H1 (cell line): Measurements from ENCODE around the gene PRSS2. TPM values are rescaled to one million over a fixed set of nuclear protein-coding genes. Genes with fewer than 3 reads are reported as not detected.

Source experiments
- ATF2 ChIP-seq: IDR thresholded peaks from 2 replicates; pipeline ENCODE4 v1.6.1; 2012; ENCODE audit warnings: low read length, inconsistent platforms
- BCL11A ChIP-seq, 2 experiments: IDR thresholded peaks; one replicate each; pipeline ENCODE4 v1.6.1; 2011; ENCODE audit warnings: low read depth in 2 of 2, low read length in 2 of 2, mild to moderate bottlenecking in 2 of 2
- CHD7 ChIP-seq: fragments of 300-600 bp; sonication (generic); IDR thresholded peaks from 2 replicates; pipeline ENCODE4 v1.7.1; 2012; ENCODE audit warnings: low read length, moderate library complexity, mild to moderate bottlenecking, inconsistent platforms; ENCODE audit not compliant: insufficient replicate concordance
- TAF1 ChIP-seq: IDR thresholded peaks from 2 replicates; pipeline ENCODE4 v1.6.1; 2011; ENCODE audit warnings: mild to moderate bottlenecking, low read depth, low read length
- USF2 ChIP-seq: IDR thresholded peaks from 2 replicates; pipeline ENCODE4 v1.6.1; 2011; ENCODE audit warnings: low read length, improper control_type of control experiment
- ZNF274 ChIP-seq: IDR thresholded peaks from 2 replicates; pipeline ENCODE4 v1.7.0; 2012; ENCODE audit warnings: low read length, borderline replicate concordance; ENCODE audit errors: extremely low read depth
- polyA plus RNA-seq, 7 experiments: library from polyadenylated mRNA; depleted of rRNA in 3 of 7; stranded (reverse) in 5 of 7; unstranded in 2 of 7; fragments of >200 nt in 5 of 7; fragments of 200-250 nt in 2 of 7; gene quantifications; 1 replicate in 5 of 7; 2 replicates in 1 of 7; 4 replicates in 1 of 7; pipeline versions ENCODE4 v1.2.1 to v1.2.3, GENCODE V29; 2011 to 2013; ENCODE audit warnings: missing spikeins in 2 of 7, mixed read lengths in 2 of 7
- total RNA-seq: library from RNA; stranded (reverse); fragmentation: NEBNext Ultra II Directional; extraction: Animal tissue kit (Norgen Biotek cat#: 25700); gene quantifications from 2 replicates; pipeline ENCODE4 v1.2.1, GENCODE V29; 2021

The PRSS2 gene
- total and polyA plus RNA-seq, 2 of the 8 experiments (the other 6 are each of a cell fraction or from before 2014, with no cell fraction given): not detected

GRCh38 chr7:142796501-142797390, 26.0 kb downstream of the PRSS2 start (continued):
- no peak for TF ChIP-seq CHD7
- TF ChIP-seq TAF1: no peak; the same call in 1 of the 2 replicates
- TF ChIP-seq BCL11A (IDR thresholded peaks at IDR 0.05; ENCODE audit: low read depth in 2 of 2, low read length in 2 of 2): no peak
- no peak for TF ChIP-seq ZNF274
- TF ChIP-seq ATF2: no peak
- TF ChIP-seq USF2: no peak
